ENCODE results near the gene KAZN.

Gene KAZN

GRCh38 chr1:14765773-14766172, 167.3 kb downstream of the KAZN start:
- no peak for ATAC-seq
- TF ChIP-seq ZNF8 (CRISPR knock-in tag; IDR thresholded peaks at IDR 0.05) (no peak), ZFP3 (CRISPR knock-in tag; IDR thresholded peaks at IDR 0.05) (no peak)

DNA sequence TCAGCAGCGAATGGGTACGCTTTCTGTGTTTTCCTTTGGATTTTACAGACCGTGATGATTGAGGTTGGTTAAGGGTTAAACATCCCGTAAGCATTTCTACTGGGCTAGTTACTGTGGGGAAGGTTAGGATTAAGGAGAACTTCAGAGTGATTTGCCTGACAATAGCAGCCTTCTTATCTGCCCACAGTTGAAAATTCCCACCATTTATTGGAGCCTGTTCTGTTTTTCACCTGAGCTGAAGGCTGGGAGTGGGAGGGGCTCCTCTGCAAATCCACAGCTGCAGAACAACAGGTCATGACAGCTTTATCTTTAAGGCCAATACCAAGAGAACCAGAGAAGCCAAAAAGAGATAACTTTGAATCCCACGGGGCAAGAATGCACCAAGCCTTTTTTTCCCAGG, 168.6 kb downstream of the KAZN start:
- no peak for ATAC-seq
- TF ChIP-seq BACH2 (CRISPR knock-in tag; IDR thresholded peaks at IDR 0.05; ENCODE audit: borderline replicate concordance) (no peak), CSDC2 (CRISPR knock-in tag; IDR thresholded peaks at IDR 0.05) (no peak)

- ATAC-seq = no peak
- no peak for TF ChIP-seq ZFP3 (CRISPR knock-in tag; IDR thresholded peaks at IDR 0.05)
- TF ChIP-seq ZNF565 (CRISPR knock-in tag; conservative IDR thresholded peaks at IDR 0.05; ENCODE audit: low read depth) = no peak
- no peak for TF ChIP-seq CSDC2 (CRISPR knock-in tag; IDR thresholded peaks at IDR 0.05)
- no peak for TF ChIP-seq ZNF8 (CRISPR knock-in tag; IDR thresholded peaks at IDR 0.05)
- TF ChIP-seq, protein P1, sequence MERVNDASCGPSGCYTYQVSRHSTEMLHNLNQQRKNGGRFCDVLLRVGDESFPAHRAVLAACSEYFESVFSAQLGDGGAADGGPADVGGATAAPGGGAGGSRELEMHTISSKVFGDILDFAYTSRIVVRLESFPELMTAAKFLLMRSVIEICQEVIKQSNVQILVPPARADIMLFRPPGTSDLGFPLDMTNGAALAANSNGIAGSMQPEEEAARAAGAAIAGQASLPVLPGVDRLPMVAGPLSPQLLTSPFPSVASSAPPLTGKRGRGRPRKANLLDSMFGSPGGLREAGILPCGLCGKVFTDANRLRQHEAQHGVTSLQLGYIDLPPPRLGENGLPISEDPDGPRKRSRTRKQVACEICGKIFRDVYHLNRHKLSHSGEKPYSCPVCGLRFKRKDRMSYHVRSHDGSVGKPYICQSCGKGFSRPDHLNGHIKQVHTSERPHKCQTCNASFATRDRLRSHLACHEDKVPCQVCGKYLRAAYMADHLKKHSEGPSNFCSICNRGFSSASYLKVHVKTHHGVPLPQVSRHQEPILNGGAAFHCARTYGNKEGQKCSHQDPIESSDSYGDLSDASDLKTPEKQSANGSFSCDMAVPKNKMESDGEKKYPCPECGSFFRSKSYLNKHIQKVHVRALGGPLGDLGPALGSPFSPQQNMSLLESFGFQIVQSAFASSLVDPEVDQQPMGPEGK (CRISPR knock-in tag; IDR thresholded peaks at IDR 0.05; ENCODE audit: borderline replicate concordance) = no peak
- no peak for TF ChIP-seq SNAI2 (CRISPR knock-in tag; IDR thresholded peaks at IDR 0.05)
- TF ChIP-seq ESRRG (CRISPR knock-in tag; IDR thresholded peaks at IDR 0.05) = no peak
Observed at GRCh38 chr1:14768582-14769304, 170.3 kb downstream of the KAZN start.

DNA sequence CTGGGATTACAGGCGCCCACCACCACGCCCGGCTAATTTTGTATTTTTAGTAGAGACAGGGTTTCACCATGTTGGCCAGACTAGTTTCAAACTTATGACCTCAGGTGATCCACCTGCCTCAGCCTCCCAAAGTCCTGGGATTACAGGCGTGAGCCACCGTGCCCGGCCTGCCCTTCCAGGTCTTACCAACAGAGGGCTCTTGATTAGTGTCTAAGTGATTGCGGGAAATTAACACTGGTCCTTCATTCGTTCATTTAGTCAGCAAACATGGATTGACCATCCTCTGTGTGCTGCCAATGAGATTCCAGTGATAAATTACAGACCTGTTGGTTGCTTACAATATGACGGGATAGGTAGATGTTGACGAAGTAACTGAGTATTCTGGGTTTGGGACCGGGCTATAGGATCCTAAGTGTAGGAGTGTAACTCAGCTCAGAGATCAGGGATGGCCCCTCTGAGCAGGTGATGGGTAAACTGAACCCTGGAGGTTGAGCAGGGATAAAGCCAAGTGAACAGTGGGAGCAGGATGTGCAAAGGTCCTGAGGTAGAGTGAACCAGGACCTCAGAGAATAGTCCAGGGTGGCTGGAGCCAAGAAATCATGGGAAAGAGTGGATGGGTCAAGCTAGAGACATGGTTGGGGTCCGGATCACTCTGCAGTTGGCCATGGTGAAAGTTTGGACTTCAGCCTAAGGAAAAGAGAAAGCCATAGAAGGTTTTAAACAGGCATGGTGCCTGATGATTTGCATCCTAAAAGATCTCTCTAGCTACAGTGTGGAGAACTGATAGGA, 171.2 kb downstream of the KAZN start:
- ATAC-seq = no peak
- no peak for TF ChIP-seq OSR1 (CRISPR knock-in tag; IDR thresholded peaks at IDR 0.05)
- TF ChIP-seq TOX (CRISPR knock-in tag; IDR thresholded peaks at IDR 0.05; ENCODE audit: borderline replicate concordance) = no peak
- no peak for TF ChIP-seq POU6F1 (CRISPR knock-in tag; IDR thresholded peaks at IDR 0.05; ENCODE audit: borderline replicate concordance, low read depth)
- TF ChIP-seq ZFP3 (CRISPR knock-in tag; IDR thresholded peaks at IDR 0.05) = no peak
- no peak for TF ChIP-seq RARB (CRISPR knock-in tag; IDR thresholded peaks at IDR 0.05)
- TF ChIP-seq ZC3H10 (CRISPR knock-in tag; IDR thresholded peaks at IDR 0.05) = no peak
- TF ChIP-seq, protein P2, sequence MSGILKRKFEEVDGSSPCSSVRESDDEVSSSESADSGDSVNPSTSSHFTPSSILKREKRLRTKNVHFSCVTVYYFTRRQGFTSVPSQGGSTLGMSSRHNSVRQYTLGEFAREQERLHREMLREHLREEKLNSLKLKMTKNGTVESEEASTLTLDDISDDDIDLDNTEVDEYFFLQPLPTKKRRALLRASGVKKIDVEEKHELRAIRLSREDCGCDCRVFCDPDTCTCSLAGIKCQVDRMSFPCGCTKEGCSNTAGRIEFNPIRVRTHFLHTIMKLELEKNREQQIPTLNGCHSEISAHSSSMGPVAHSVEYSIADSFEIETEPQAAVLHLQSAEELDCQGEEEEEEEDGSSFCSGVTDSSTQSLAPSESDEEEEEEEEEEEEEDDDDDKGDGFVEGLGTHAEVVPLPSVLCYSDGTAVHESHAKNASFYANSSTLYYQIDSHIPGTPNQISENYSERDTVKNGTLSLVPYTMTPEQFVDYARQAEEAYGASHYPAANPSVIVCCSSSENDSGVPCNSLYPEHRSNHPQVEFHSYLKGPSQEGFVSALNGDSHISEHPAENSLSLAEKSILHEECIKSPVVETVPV (CRISPR knock-in tag; IDR thresholded peaks at IDR 0.05) = no peak

GRCh38 chr1:14773396-14774025, 175.0 kb downstream of the KAZN start:
- no peak for TF ChIP-seq BACH2 (CRISPR knock-in tag; IDR thresholded peaks at IDR 0.05; ENCODE audit: borderline replicate concordance)
- no peak for TF ChIP-seq ISL1 (CRISPR knock-in tag; IDR thresholded peaks at IDR 0.05)
- TF ChIP-seq ZFP30 (CRISPR knock-in tag; IDR thresholded peaks at IDR 0.05) = no peak
- TF ChIP-seq ZNF70 (CRISPR knock-in tag; IDR thresholded peaks at IDR 0.05) = no peak
- no peak for TF ChIP-seq ESRRG (CRISPR knock-in tag; IDR thresholded peaks at IDR 0.05)
- no peak for TF ChIP-seq POU6F1 (CRISPR knock-in tag; IDR thresholded peaks at IDR 0.05; ENCODE audit: borderline replicate concordance, low read depth)

More at GRCh38 chr1:14773396-14774025, 175.0 kb downstream of the KAZN start:
- no peak for ATAC-seq
